GM13976 (cell line): ENCODE data around the gene GATAD2A.

Source experiments
- DNase-seq: peaks from one replicate; pipeline ENCODE4 v3.0.0; 2012; ENCODE audit warnings: low spot score
- in situ Hi-C: fragments of 300-500 bp; cut with MboI; formaldehyde crosslinking; loops from one replicate; pipeline ENCODE4 v1.12.0; 2022; ENCODE audit warnings: low sequenced_read_pairs, mixed read lengths, inconsistent platforms; ENCODE audit not compliant: unreplicated experiment
- TF ChIP-seq, protein P1 (sequence below): IDR thresholded peaks from 2 replicates; pipeline ENCODE4 v1.5.1; 2012; ENCODE audit warnings: borderline replicate concordance, mild to moderate bottlenecking; ENCODE audit not compliant: insufficient read depth; ENCODE audit errors: extremely low read depth, missing control alignments, control extremely low read depth

The GATAD2A gene

DNA sequence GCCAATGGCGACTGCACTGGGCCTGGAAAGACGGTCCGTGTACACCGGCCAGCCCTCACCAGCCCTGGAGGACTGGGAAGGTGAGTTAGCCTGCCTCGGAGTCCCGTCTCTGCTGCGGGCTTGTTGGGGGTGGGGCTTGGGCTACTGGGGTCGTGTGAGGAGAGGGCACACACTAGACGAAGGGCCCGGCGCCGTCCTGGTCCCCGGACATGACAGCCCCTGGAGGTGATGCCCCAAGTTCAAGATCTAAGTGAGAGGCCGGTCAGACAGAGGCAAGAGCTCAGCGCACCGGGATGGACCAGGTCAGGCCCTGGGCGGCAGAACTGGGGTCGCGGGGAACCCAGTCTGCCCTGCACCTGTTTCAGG, 134.2 kb downstream of the GATAD2A start:
- in situ Hi-C loops: loop anchor here (5.0 to 25.0 kb wide), 3 partner anchors 103 to 748 kb away; partner anchors contain the start of gene GMIP
- no peak for DNase-seq
- TF ChIP-seq, protein P1, sequence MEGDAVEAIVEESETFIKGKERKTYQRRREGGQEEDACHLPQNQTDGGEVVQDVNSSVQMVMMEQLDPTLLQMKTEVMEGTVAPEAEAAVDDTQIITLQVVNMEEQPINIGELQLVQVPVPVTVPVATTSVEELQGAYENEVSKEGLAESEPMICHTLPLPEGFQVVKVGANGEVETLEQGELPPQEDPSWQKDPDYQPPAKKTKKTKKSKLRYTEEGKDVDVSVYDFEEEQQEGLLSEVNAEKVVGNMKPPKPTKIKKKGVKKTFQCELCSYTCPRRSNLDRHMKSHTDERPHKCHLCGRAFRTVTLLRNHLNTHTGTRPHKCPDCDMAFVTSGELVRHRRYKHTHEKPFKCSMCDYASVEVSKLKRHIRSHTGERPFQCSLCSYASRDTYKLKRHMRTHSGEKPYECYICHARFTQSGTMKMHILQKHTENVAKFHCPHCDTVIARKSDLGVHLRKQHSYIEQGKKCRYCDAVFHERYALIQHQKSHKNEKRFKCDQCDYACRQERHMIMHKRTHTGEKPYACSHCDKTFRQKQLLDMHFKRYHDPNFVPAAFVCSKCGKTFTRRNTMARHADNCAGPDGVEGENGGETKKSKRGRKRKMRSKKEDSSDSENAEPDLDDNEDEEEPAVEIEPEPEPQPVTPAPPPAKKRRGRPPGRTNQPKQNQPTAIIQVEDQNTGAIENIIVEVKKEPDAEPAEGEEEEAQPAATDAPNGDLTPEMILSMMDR: no peak

DNA sequence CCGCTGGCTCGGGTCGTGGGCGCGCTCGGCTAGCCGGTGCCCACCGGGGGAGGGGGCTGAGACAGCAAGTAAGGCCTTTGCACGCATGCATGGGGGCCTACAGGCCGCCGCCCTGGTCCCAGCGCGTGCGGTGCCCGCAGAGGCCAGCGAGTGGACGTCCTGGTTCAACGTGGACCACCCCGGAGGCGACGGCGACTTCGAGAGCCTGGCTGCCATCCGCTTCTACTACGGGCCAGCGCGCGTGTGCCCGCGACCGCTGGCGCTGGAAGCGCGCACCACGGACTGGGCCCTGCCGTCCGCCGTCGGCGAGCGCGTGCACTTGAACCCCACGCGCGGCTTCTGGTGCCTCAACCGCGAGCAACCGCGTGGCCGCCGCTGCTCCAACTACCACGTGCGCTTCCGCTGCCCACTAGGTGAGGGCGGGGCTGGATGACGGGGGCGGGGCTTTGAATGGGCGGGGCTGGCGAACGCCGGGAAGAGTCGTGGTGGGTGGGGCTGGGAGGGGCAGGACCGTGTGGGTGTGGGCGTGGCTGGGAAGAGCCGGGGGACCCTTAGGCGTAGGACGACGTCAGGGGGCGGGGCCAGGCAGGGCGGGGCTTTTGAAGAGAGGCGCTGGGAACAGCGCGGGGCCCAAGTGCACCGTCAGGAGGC, 134.7 kb downstream of the GATAD2A start:
- in situ Hi-C loops: loop anchor here (25.0 kb wide), 1 partner anchor 747 kb away; no protein-coding TSS in a partner anchor
- peak; percentile 84 for DNase-seq
- TF ChIP-seq, protein P1: no peak

DNA sequence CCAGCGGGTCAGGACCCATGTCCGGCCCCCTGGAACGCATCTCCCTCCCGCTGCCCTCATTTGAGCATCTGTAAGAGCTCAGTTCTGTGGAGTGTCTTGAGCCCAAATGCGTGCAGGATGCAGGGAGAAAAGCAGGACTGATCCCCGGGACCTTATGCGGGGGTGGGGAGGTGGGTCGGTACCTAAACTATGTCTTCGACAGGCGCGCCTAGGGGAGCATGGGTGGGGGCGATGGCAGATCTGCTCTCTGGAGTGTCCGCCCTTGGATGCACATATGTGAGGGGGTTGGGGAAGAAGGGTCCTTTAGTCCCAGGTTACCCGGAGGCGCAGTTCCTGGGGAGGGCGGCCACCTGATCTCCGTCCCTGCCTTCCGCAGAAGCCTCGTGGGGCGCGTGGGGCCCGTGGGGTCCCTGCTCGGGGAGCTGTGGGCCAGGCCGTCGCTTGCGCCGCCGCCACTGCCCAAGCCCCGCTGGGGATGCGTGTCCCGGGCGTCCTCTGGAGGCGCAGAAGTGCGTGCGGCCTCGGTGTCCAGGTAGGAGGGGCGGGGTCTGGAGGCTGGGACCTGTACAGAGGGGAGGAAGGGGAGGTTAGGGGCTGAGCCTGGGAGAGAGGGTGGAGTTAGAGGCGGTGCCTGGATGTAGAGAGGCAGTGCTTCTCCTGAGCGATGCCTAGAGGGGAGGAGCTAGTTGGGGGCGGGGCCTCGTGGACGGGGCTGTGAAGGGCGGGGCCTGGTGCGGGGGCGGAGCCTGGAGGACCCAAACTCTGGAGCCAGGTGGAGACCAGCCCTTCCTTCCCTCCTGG, 135.4 kb downstream of the GATAD2A start:
- peak; percentile 90 for DNase-seq
- in situ Hi-C loops: loop anchor here (25.0 kb wide), 1 partner anchor 746 kb away; no protein-coding TSS in a partner anchor
- TF ChIP-seq, protein P1: no peak

DNA sequence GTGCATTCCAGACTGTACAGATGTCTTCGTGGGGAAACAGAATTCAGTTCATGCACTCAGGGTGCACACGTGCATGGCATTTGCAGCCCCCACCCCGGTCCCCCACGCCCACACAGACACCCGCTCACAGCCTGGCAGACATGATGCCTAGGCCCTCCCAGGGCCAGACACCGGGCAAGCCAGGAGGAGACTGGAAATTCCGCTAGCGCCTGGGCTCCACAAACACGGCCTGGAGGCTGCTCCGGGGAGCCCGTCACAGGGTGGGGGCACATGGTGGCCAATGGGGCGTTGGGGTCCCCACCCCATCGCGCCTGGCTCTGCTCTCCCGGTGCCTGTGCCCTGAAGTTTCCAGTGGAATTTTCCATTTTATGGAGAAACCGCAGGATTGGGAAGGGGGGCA, 136.1 kb downstream of the GATAD2A start:
- no peak for DNase-seq
- in situ Hi-C loops: loop anchor here (25.0 kb wide), 1 partner anchor 746 kb away; no protein-coding TSS in a partner anchor
- TF ChIP-seq, protein P1: no peak

DNA sequence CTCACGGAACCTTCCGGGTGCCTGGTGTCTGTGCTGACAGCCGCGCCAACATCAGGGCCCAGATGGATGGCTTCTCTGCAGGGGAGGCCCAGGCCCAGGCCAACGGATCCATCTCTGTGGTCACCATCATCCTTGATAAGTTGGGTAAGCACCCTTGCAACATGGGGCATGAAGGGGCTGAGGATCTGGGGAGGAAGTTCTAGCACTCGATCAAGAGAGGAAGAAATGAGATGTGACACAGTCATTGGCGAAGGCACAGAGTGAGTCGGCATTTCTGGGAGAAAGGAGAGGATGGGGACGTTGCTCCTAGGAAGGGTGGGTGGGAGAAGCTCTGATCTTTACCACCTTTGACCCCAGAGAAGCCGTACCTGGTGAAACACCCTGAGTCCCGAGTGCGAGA, 137.0 kb downstream of the GATAD2A start:
- in situ Hi-C loops: loop anchor here (25.0 kb wide), 1 partner anchor 745 kb away; no protein-coding TSS in a partner anchor
- TF ChIP-seq, protein P1: no peak
- no peak for DNase-seq

DNA sequence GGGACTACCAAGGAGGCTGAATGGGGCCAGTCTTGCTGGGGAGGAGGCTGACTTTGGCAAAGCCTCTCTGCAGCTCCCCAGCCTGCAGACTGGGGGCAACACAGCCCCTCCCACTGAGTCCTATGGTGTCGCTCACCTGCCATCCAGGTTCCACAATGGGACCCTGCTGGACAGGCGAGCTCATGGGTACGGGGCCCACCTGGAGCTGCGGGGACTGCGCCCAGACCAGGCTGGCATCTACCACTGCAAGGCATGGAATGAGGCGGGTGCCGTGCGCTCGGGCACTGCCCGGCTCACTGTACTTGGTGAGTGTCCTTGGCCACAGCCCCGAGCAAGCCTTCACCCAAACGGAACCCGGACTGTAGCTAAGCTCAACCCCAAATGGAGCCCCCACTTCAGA, 137.6 kb downstream of the GATAD2A start:
- in situ Hi-C loops: loop anchor here (25.0 kb wide), 1 partner anchor 744 kb away; no protein-coding TSS in a partner anchor
- DNase-seq: no peak
- TF ChIP-seq, protein P1: no peak
